ENCODE data around the gene SLC2A6.

DNA sequence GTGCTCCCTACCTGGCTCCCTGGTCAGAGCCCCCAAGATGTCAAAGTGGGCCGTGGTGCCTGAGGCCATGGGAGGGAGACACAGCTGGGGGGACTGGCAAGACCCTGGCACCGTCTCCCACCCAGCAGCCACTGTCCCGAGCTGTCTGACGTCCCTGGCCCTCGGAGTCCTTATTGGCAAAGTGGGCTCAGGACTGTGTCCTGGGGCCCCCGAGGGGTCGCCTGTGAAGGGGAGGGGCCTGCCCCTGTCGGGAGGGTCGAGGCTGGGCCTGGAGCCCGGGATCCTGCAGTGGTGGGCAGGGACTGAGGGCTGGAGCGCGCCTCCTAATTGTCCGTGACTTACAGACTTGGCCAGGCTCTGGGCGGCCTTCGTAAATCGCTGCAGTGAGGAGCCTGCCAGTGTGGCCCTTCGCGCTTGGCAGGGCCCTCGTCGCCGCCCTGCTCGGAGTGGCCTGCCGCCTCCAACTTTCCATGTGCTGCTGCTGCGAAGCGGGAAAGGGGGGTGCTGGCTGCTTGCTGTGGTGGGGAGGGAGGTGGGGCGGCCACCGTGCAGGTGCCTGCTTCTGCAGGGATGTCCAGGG is 32.1 kb upstream of the SLC2A6 start:
- no peak for TF ChIP-seq CTCF (IDR thresholded peaks at IDR 0.05 in 4 of 5, conservative IDR thresholded peaks at IDR 0.05 in 1 of 5)
- no peak for TF ChIP-seq POLR2A (IDR thresholded peaks at IDR 0.05)
